K562 (cell line): ENCODE measurements around the gene FARP1. TPM values are rescaled to one million over a fixed set of nuclear protein-coding genes. Genes with fewer than 3 reads are reported as not detected.

Experiments used
- ATAC-seq: fragments of 200-7000 bp; cut with Tn5 transposase; 3 replicates; pipeline ENCODE4 v1.9.1; 2020; ENCODE audit warnings: moderate library complexity
- BruUV-seq: library from RNA; stranded (reverse); fragments of 400-500 nt; replicated peaks from 2 replicates; lab custom pipeline; 2021; lab: Mats Ljungman, UMichigan
- CTCF ChIA-PET: fragments of 300-600 bp; formaldehyde crosslinking; extraction: SDS; loops from one replicate; lab custom pipeline; 2021; ENCODE audit warnings: low intra/inter-chr PET ratio; lab: Yijun Ruan, JAX
- POLR2A ChIA-PET: fragments of 300-600, 350-650 bp; sonication (Branson Sonifier 250); formaldehyde crosslinking; extraction: SDS; loops from one replicate; lab custom pipeline; 2021; ENCODE audit warnings: antibody characterized with exemption, inconsistent platforms; lab: Yijun Ruan, JAX
- DNase-seq, 4 experiments: peaks; one replicate each; pipeline versions ENCODE4 v3.0.0 to v3.0.0-alpha.2; 2011 to 2018; ENCODE audit warnings: low spot score in 3 of 4, mixed read lengths in 3 of 4; ENCODE audit errors: extremely low read depth in 1 of 4
- FAIRE-seq: peaks from 2 replicates; lab custom pipeline; 2011; peaks lifted over from hg19 to GRCh38; lab: Jason Lieb, UNC
- H2AFZ ChIP-seq: 2 replicates; pipeline ENCODE4 v1.6.0; 2011; ENCODE audit warnings: low read depth, low read length, control low read depth, inconsistent platforms
- H3K27ac ChIP-seq: fragments of 200-600 bp; 3 replicates; pipeline ENCODE4 v1.8.0; 2011; ENCODE audit warnings: low read depth, mild to moderate bottlenecking, control low read depth, inconsistent platforms, low read length, moderate library complexity, mixed read lengths; ENCODE audit errors: extremely low read depth
- H3K27me3 ChIP-seq, 2 experiments: fragments of 300-600 bp in 1 of 2; 2 replicates in 1 of 2; 3 replicates in 1 of 2; pipeline versions ENCODE4 v1.6.0 to v1.8.0; 2011; ENCODE audit warnings: inconsistent platforms in 2 of 2, low read length in 2 of 2, mild to moderate bottlenecking in 1 of 2, mixed read lengths in 1 of 2, moderate library complexity in 1 of 2; ENCODE audit not compliant: control insufficient read depth in 2 of 2, insufficient read depth in 2 of 2
- H3K36me3 ChIP-seq: fragments of 300-600 bp; 3 replicates; pipeline ENCODE4 v1.8.0; 2011; ENCODE audit warnings: mild to moderate bottlenecking, low read length, inconsistent platforms; ENCODE audit not compliant: control insufficient read depth, insufficient read depth
- H3K4me1 ChIP-seq, 2 experiments: fragments of 200-600 bp in 1 of 2; replicated peaks in 1 of 2; 2 replicates in 1 of 2; 3 replicates in 1 of 2; pipeline versions ENCODE4 v1.5.1 to v1.8.0; 2011; ENCODE audit warnings: inconsistent platforms in 2 of 2, low read length in 2 of 2, mild to moderate bottlenecking in 1 of 2, mixed read lengths in 1 of 2, moderate library complexity in 1 of 2; ENCODE audit not compliant: control insufficient read depth in 2 of 2, insufficient read depth in 2 of 2
- H3K4me2 ChIP-seq: 2 replicates; pipeline ENCODE4 v1.6.1; 2011; ENCODE audit warnings: low read length, control low read depth, inconsistent platforms, mixed read lengths; ENCODE audit not compliant: insufficient read depth
- H3K4me3 ChIP-seq: fragments of 200-600 bp; sonication (generic), shearing (Covaris generic); 2 replicates; pipeline ENCODE4 v1.5.1; 2016; ENCODE audit warnings: control low read depth, inconsistent platforms
- H3K79me2 ChIP-seq: fragments of 200-600 bp; 3 replicates; pipeline ENCODE4 v1.8.0; 2011; ENCODE audit warnings: low read length, inconsistent platforms; ENCODE audit not compliant: control insufficient read depth, insufficient read depth
- H3K9ac ChIP-seq, 2 experiments: 2 replicates each; pipeline versions ENCODE4 v1.6.0 to v1.6.1; 2011; ENCODE audit warnings: low read depth in 2 of 2, low read length in 2 of 2, control low read depth in 1 of 2, inconsistent platforms in 1 of 2, mild to moderate bottlenecking in 1 of 2, mixed read lengths in 1 of 2; ENCODE audit not compliant: insufficient read depth in 1 of 2
- H3K9me1 ChIP-seq: one replicate; pipeline ENCODE4 v1.6.0; 2011; ENCODE audit warnings: inconsistent platforms, mild to moderate bottlenecking, low read length, moderate library complexity; ENCODE audit not compliant: control insufficient read depth, insufficient read depth
- H3K9me3 ChIP-seq: replicated peaks from 2 replicates; pipeline ENCODE4 v1.5.1; 2011; ENCODE audit warnings: low read depth, low read length, inconsistent platforms; ENCODE audit not compliant: control insufficient read depth, insufficient read depth
- H4K20me1 ChIP-seq: replicated peaks from 2 replicates; pipeline ENCODE4 v1.6.1; 2011; ENCODE audit warnings: low read length, inconsistent platforms, mixed read lengths; ENCODE audit not compliant: control insufficient read depth, insufficient read depth
- BCL6 ChIP-seq: fragments of 250-450 bp; sonication (Bioruptor Pico); IDR thresholded peaks from 2 replicates; pipeline ENCODE4 v1.4.0; 2020
- C11orf30 ChIP-seq: fragments of 450-650 bp; IDR thresholded peaks from 2 replicates; pipeline ENCODE4 v1.6.1; 2016; ENCODE audit warnings: low read depth, mild to moderate bottlenecking
- MAFF ChIP-seq: IDR thresholded peaks from 2 replicates; pipeline ENCODE4 v1.6.1; 2012; ENCODE audit warnings: low read length, improper control_type of control experiment
- MAFG ChIP-seq: fragments of 450-650 bp; conservative IDR thresholded peaks from 2 replicates; pipeline ENCODE4 v1.6.1; 2016; ENCODE audit warnings: missing genetic modification characterization, missing compliant biosample characterization
- MAFK ChIP-seq: IDR thresholded peaks from 2 replicates; pipeline ENCODE4 v1.6.1; 2011; ENCODE audit warnings: low read length, improper control_type of control experiment
- MYNN ChIP-seq, 2 experiments: sonication (generic); formaldehyde crosslinking in 1 of 2; IDR thresholded peaks; 2 replicates each; pipeline versions ENCODE4 v1.5.0 to v1.6.1; 2016 to 2020; ENCODE audit warnings: antibody characterized with exemption in 1 of 2, missing genetic modification reagents in 1 of 2
- ZNF316 ChIP-seq: fragments of 450-650 bp; IDR thresholded peaks from 2 replicates; pipeline ENCODE4 v1.6.1; 2016
- WGBS: fragments of 100-300 bp; shearing (Covaris generic); methylation state at CpG from one replicate; pipeline ENCODE4 v1.1.6; 2016; ENCODE audit warnings: low coverage, mixed read lengths; ENCODE audit not compliant: insufficient coverage; ENCODE audit errors: missing lambda C conversion rate; 5-methylcytosine and 5-hydroxymethylcytosine counted together
- in situ Hi-C: fragments of 300-500 bp; cut with MboI; formaldehyde crosslinking; loops from 4 replicates; pipeline ENCODE4 v1.15.0; 2018; ENCODE audit warnings: inconsistent platforms, mixed read lengths
- intact Hi-C: fragments of 100-400 bp; cut with micrococcal nuclease; formaldehyde crosslinking; loops from 2 replicates; pipeline ENCODE4 v1.14.2; 2022
- polyA plus RNA-seq, 8 experiments: library from polyadenylated mRNA; depleted of rRNA in 4 of 8; stranded (reverse) in 5 of 8; unstranded in 3 of 8; fragments of >200 nt; fragmentation: Nextera tagmentation in 2 of 8; fragmentation: Illumina TruSeq in 1 of 8; extraction: Ambion mirVana in 2 of 8; extraction: Trizol in 1 of 8; gene quantifications; 2 replicates each; pipeline versions ENCODE4 v1.2.1 to v1.2.3, GENCODE V29; 2011 to 2014; ENCODE audit warnings: inconsistent platforms in 1 of 8, missing spikeins in 1 of 8
- total RNA-seq, 7 experiments: library from RNA; depleted of rRNA in 6 of 7; stranded (reverse); fragments of >200 nt in 6 of 7; fragmentation: Illumina TruSeq in 2 of 7; extraction: Trizol in 2 of 7; gene quantifications; 2 replicates each; pipeline versions ENCODE4 v1.2.1 to v1.2.3, GENCODE V29; 2011 to 2021; ENCODE audit warnings: low replicate concordance in 1 of 7
- TF ChIP-seq, protein P1 (sequence below): fragments of 250-450 bp; sonication (Bioruptor Pico); IDR thresholded peaks from 2 replicates; pipeline ENCODE4 v1.8.0; 2021; ENCODE audit warnings: moderate library complexity, mild to moderate bottlenecking, inconsistent platforms

Gene FARP1
- total and polyA plus RNA-seq, 9 of the 15 experiments (the other 6 are each of a cell fraction or from before 2014, with no cell fraction given), result 0.03 to 0.29 (median 0.05) TPM; not detected in 3

- ATAC-seq, result no peak
- Histone ChIP-seq H3K9ac (no peak overlapping the region), H3K9me1 (no peaks in the 10 kb centered on the region), H3K4me1 (no peaks in the 10 kb centered on the region), H4K20me1 (no peaks in the 10 kb centered on the region), H3K27me3 (peaks cover 0 to 3% of the 10 kb centered on the region in 2 experiments; a peak in 1 of 5 replicates), H3K4me3 (no peak overlapping the region), H3K36me3 (no peaks in the 10 kb centered on the region), H3K4me2 (no peak overlapping the region), H2AFZ (no peak overlapping the region), H3K27ac (no peak overlapping the region), H3K9me3 (no peaks in the 10 kb centered on the region), H3K79me2 (no peaks in the 10 kb centered on the region)
- intact Hi-C loops, result no loop called here
- TF ChIP-seq, protein P1, sequence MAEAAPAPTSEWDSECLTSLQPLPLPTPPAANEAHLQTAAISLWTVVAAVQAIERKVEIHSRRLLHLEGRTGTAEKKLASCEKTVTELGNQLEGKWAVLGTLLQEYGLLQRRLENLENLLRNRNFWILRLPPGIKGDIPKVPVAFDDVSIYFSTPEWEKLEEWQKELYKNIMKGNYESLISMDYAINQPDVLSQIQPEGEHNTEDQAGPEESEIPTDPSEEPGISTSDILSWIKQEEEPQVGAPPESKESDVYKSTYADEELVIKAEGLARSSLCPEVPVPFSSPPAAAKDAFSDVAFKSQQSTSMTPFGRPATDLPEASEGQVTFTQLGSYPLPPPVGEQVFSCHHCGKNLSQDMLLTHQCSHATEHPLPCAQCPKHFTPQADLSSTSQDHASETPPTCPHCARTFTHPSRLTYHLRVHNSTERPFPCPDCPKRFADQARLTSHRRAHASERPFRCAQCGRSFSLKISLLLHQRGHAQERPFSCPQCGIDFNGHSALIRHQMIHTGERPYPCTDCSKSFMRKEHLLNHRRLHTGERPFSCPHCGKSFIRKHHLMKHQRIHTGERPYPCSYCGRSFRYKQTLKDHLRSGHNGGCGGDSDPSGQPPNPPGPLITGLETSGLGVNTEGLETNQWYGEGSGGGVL (CRISPR knock-in tag), result no peak
- TF ChIP-seq MAFK, result peak; percentile 76; the same call in 1 of the 2 replicates
- TF ChIP-seq MAFG, result peak; percentile 78
- peak; percentile 89 for TF ChIP-seq ZNF316
- peak; percentile 74; the same call in 1 of the 2 replicates for TF ChIP-seq C11orf30
- TF ChIP-seq MAFF, result peak; percentile 81
- no peak for TF ChIP-seq MYNN (IDR thresholded peaks at IDR 0.05)
- TF ChIP-seq MYNN (CRISPR knock-in tag; IDR thresholded peaks at IDR 0.05), result no peak
- TF ChIP-seq BCL6 (CRISPR knock-in tag), result no peak
- BruUV-seq, result no TSS peak
- 0% methylated on average over 9 of the region's 9 CpGs for WGBS
- DNase-seq, result no peak
- CTCF ChIA-PET, result no interaction called here
- POLR2A ChIA-PET, result interaction anchor here (0.6 kb wide), 1 partner anchor 517 kb away, joined by 3 read pairs; no protein-coding TSS in a partner anchor
- in situ Hi-C loops, result no loop called here
- no peak for FAIRE-seq
Measured at GRCh38 chr13:98273067-98273823, 130.4 kb downstream of the FARP1 start.
